Hepatocyte (in vitro differentiated cells): ENCODE data around the gene ATP5F1D.

ENCODE experiments used
- EZH2 ChIP-seq: fragments of 200-600 bp; sonication (generic); IDR thresholded peaks from 2 replicates; pipeline ENCODE4 v1.6.1; 2016; ENCODE audit warnings: antibody characterized with exemption, mild to moderate bottlenecking, borderline replicate concordance
- TF ChIP-seq, protein P1 (sequence below): fragments of 200-600 bp; sonication (generic); IDR thresholded peaks from 2 replicates; pipeline ENCODE4 v1.5.1; 2016; ENCODE audit warnings: antibody characterized with exemption, mild to moderate bottlenecking; ENCODE audit not compliant: poor library complexity

DNA sequence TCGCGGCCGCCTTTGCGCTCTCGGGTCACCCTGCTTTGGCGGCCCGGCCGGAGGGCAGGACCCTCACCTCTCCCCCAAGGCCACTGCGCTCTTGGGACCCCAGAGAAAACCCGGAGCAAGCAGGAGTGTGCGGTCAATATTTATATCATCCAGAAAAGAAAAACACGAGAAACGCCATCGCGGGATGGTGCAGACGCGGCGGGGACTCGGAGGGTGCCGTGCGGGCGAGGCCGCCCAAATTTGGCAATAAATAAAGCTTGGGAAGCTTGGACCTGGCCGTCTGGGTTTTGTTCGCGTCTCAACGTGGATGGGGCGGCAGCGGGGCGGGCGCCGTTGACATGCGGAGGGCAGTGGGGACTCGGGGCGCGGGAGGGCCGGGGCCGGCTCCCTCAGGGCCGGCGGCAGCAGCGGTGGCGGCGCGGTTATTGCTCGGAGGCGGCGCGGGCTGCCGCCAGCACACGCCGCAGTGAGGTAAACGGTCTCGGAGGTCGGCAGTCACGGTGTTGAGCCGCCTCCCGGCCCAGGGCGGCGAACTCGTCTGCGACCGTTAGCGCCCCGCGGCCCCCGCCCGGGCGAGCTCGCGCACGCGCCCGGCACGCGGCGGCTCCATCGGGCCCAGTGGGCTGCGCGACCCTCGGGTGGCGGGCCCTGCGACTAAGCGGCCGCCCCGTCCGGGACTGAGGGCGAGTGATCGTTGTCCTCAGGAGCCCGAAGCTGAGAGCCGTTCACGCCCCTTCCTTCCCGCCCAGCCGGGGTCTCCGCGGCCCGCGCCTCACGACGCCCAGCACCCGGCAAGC is 13.2 kb upstream of the ATP5F1D start:
- no peak for TF ChIP-seq EZH2
- TF ChIP-seq, protein P1, sequence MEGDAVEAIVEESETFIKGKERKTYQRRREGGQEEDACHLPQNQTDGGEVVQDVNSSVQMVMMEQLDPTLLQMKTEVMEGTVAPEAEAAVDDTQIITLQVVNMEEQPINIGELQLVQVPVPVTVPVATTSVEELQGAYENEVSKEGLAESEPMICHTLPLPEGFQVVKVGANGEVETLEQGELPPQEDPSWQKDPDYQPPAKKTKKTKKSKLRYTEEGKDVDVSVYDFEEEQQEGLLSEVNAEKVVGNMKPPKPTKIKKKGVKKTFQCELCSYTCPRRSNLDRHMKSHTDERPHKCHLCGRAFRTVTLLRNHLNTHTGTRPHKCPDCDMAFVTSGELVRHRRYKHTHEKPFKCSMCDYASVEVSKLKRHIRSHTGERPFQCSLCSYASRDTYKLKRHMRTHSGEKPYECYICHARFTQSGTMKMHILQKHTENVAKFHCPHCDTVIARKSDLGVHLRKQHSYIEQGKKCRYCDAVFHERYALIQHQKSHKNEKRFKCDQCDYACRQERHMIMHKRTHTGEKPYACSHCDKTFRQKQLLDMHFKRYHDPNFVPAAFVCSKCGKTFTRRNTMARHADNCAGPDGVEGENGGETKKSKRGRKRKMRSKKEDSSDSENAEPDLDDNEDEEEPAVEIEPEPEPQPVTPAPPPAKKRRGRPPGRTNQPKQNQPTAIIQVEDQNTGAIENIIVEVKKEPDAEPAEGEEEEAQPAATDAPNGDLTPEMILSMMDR = no peak
